Right hindlimb (tissue), 1 donor: ENCODE data around the gene GALP.
A peak's percentile ranks its signal among the peaks of the same experiment; 100 is the strongest.
"Not testable (repeated sequence)": the region's sequence is repeated elsewhere in the genome, so short reads cannot be mapped to it uniquely, and the experiment has no call there.

Experiments
- DNase-seq: peaks from one replicate; pipeline ENCODE4 v3.0.0-alpha.2; 2018

The GALP gene

DNA sequence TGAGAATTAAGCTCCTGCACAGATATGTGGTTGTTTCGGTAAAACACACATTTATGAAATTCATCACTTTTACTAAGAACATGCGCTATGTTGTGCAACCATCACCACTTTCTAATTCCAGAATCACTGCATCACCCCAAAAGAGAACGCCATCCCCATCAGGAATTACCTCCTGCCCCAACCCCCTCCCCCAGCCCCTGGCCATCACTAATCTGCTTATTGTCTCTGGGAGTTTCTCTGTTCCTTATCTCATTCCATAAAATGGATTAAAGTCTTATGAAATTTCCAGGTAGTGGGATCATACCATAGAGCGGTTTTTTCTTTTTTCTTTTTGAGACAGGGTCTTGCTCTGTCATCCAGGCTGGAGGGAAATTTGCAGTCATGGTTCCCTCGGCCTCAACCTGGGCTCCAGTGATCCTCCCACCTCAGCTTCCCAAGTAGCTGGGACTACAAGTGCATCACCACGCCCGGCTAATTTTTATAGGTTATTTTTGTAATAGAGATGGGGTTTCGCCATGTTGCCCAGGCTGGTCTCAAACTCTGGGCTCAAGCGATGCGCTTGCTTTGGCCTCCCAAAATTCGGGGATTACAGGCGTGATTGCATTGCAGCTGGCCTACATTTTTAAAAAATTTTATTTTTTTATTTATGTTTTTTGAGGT, 18.3 kb downstream of the GALP start:
- DNase-seq, result no peak

DNA sequence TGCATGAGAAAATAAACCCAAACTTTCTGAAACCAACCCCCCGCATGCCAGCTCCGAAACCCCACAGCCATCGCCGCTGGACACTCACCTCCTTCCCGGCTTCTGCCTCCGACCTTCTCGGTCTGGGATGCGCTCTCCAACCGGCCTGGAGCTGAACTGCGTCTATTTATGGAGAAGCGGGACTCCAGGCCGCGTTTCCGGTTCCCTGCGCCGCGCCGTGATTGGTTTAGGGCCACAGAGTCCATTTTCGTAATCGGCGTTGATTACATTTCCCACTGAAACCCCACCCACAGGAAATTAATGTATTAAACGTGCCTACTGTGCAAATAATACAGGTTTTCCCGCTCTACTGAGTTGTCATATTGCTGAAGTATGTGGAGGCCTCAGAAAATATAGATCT, 21.8 kb downstream of the GALP start, which contains the start of gene ZSCAN5B:
Gene ZSCAN5B, minus strand, starts transcription at position 138 of the 400 bp plus-strand sequence. CDS start 4,731 bp downstream, outside the sequence.
- not testable (repeated sequence) for DNase-seq

DNA sequence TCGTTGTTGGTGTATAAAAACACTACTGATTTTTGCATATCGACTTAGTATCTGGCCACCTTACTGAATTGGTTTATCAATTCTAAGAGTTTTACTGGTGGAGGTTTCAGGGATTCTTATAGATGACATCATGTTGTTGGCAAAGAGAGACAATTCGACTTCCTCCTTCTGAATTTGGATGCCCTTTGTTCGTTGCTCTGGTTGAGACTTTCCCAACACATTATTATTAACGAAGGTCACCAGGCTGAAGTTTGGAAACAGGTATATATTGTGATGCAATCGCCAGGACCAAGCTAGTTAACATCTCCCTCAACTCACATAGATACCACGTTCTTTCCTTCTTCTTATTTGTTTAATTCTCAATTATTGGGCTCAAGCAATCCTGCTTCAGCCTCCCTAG, 23.9 kb downstream of the GALP start:
- DNase-seq, result no peak

DNA sequence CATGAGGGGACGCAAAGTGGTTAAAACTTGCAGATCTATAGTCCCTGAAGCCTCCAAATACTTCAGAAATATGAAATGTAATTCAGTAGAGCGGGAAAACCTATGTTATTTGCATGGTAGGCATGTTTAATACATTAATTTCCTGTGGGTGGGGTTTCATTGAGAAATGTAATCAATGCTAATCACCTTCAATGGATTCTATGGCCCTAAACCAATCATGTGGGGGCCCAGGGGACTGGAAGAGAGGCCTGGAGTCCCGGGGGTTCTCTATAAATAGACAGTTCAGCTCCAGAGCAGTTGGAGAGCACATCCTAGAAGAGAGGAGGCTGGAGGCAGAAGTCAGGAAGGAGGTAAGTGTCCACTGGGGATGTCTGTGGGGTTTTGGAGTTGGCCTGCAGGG, 26.2 kb downstream of the GALP start, which contains the start of gene ZSCAN5C:
Gene ZSCAN5C, plus strand, starts transcription at position 301 of the 400 bp plus-strand sequence. CDS start 3,641 bp downstream, outside the sequence.
- no peak for DNase-seq

DNA sequence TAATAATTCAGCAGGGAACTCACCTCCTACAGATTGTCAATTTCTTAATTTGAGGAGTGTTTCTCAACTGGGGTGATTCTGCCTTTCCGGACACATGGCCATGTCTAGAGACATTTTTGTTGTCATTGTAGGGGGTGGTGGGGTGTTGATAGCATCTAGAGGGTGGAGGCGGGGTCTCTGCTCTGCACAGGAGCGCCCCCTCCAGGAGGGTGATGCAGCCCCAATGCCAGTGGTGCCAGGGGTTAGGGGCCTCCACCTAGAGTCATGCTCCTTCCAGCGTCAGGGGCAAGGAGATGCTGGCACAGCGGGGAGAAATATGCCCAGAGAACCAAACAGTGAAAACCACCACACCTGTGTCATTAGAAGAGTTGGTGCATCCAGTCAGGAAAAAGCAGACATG, 31.8 kb downstream of the GALP start:
- DNase-seq, result not testable (repeated sequence)

DNA sequence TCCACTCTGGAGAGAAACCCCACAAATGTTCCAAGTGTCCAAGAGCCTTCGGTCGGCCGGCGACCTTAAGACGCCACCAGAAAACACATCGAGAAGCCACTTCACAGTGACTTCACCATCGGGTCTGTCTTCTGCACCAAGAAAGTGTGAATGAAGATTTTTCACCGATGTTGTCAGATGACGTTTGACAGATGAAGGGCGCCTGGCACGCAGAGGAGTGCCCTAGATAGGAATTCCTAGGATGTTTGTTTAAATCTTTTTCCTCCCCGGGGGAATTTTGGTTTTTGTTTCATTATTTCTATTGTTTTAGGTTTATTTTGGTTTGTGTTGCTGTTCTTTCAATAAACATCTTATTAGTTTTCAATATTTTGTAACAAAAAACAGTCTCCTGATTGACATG, 33.3 kb downstream of the GALP start:
- no peak for DNase-seq

DNA sequence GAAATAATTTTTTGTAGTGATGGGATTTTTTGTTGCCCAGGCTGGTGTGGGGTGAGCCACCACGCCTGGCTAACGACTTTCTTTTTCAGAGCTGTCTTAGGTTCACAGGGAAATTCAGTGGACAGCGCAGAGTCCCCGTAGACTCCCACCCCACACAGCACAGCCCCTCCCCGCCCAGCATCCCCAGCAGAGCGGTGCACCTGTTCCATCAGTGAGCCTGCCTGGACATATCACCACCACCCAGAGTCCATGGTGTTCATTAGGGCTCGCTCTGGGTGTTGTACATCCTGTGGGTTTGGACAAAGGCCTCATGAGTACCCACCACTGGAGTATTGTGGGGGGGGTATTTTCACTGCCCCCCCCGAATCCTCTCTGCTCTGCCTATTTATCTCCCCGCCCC, 34.2 kb downstream of the GALP start:
- not testable (repeated sequence) for DNase-seq

DNA sequence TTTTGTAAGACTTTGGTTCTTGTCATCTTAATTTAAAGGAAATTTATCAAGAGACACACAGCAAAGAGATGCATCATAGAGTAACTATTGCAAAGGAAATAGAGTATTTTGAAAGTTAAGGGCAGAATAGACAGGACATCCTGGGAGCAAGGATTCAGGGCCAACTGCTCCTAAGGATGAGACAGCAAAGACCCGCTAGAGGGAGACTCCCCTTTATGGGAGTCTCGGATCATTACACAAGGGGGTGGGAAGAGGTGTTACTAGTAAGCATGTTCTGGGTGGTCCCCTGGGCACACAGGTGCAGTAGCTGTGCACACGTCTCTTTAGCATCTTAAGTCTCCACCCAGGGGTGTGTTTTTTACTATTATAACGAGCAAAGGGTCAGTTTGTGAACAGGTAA, 35.9 kb downstream of the GALP start:
- no peak for DNase-seq

DNA sequence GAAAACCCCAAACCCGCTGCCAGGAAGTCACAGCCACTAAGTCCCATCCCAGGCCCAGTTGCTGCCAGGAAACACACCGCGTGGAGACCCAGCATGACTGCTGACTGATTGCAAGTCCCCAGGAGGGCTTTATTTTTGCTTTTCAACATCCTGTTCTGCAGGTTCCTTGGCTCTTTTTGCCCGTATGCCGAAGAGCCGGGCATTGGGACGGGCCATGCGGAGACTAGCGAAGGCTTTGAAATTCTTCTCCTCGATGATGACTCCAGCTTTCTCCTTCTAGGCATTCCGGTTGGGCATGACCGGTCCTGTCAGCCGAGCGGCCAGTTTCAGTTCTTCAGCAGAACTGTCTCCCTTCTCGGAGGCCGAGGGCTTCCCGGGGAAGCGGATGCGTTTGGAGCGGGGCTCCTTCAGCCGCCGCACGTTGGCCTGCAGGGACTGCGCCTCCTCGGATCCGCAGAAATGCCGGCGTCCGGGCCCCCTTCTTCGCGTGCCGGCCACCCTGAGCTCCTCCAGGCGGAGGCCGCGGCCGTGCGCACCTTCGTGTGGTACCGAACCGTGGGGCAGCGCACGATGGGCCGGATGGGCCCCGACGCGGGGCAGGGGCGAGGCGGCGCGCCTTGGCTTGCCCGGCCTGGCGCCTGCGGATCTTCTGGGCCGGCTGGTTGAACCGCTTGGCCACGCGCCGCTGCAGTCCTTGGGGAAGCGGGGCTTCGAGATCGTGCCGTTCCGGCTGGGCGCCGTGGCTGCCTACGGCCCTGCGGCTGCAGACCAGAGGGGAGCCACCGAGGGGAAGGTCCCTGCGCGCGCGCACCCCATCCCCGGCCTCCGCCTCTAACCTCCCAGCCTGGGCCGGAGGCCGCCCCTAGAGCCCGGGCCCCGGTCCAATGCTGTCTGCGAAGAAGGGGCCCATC, 41.5 kb downstream of the GALP start:
- DNase-seq, result peak; percentile 39

DNA sequence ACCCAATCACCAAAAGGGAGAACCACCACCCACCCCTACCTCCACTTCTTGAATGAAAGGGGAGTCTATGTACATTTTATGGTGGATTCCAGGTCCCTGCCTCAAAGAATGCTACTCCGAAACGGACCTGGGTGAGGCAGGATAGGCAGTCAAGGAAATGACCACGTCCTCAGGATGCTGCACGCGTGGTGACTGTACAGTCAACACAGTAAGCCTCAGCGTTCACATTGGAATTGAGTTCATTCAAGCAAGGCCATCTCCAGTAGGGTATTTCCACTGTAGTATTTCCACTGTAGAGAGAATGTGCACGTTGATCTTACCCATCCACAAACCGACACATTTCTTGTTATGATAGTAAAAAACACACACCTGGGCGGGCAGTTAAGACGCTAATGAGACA, 43.2 kb downstream of the GALP start:
- DNase-seq, result no peak

DNA sequence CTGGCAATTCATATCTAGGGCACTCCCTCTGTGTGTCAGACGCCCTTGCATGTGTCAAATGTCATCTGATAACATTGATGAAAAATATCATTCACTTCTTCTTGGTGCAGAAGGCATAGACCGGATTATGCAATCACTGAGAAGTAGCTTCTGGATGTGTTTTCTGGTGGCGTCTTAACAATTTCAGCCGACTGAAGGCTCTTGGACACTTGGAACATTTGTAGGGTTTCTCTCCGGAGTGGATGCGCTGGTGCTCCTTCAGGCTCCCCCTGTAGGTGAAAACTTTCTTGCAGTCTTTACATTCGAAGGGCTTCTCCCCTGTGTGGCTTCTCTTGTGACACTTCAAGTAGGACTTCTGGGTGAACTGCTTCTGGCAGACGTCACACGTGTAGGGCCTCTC, 45.6 kb downstream of the GALP start:
- not testable (repeated sequence) for DNase-seq

DNA sequence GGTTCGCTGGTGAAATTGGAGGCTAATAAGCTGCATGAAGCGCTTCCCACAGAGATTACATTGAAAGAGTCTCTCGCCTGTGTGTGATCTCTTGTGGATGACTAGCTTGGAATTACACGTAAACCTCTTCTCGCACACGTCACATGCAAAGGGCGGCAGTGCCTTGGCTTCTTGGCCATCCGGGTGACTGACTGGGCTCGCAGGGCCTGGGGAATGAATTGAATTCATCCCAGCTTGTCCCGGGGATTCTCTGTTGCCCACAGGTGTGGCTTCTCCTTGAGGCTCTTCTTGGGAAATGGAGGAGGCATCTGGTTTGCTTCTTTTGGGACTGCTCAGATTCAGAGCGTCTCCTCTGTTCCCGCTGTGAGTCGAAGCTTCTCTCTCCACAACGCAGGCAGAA, 46.0 kb downstream of the GALP start:
- no peak for DNase-seq

DNA sequence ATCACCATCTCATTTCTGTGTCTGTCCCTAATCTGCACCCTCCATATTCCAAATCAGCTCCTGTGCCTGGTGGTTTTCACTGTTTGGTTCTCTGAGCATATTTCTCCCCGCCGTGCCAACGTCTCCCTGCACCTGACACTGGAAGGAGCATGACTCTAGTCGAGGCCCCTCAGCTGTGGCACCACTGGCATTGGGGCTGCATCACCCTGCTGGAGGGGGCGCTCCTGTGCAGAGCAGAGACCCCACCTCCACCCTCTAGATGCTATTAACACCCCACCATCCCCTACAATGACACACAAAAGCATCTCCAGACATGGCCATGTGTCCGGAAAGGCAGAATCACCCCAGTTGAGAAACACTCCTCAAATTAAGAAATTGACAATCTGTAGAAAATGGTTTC, 47.1 kb downstream of the GALP start:
- DNase-seq, result no peak

DNA sequence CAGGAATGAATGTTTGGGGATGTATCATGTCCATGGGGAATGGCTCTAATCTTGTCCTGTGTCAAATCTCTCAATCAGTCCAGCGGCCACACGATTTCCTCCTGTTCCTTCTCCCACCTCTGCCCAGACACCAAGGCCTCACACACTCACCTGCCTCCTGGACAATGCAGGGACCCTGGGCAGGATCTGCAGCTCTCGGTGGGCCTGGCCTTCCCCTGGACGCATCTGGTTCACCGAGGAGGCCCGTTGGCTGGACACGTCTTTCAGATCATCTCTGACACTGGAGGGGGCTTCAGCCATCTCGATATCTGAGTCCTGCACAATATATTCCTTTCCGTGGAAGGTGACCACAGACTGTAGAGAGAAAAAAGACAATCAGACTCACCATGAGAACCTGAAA, 47.7 kb downstream of the GALP start:
- DNase-seq, result no peak
